GM04503 (cell line): ENCODE data around the gene TADA1.
"Not testable (repeated sequence)": the region's sequence is repeated elsewhere in the genome, so short reads cannot be mapped to it uniquely, and the experiment has no call there.

Source experiments
- DNase-seq: peaks from one replicate; pipeline ENCODE4 v3.0.0-alpha.2; 2012; ENCODE audit warnings: low read depth

TADA1 gene

DNA sequence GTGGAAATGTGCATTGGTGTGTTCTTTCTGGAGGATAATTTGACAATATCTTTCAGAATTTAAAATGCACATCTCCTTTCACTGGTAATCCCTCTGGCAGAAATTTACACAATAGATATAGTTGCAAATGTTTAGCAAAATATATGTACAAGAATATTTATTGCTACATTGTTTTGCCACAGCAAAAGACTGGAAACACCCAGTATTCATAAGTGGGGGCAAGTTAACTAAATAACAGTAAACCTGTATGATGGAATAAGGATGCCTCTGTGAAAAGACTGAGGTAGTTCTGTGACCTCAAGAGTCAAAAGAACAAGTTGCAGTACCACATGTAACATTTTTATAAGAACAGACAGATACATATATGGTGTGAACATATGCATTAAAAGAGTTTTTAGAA is 13.7 kb upstream of the TADA1 start:
- DNase-seq = no peak

DNA sequence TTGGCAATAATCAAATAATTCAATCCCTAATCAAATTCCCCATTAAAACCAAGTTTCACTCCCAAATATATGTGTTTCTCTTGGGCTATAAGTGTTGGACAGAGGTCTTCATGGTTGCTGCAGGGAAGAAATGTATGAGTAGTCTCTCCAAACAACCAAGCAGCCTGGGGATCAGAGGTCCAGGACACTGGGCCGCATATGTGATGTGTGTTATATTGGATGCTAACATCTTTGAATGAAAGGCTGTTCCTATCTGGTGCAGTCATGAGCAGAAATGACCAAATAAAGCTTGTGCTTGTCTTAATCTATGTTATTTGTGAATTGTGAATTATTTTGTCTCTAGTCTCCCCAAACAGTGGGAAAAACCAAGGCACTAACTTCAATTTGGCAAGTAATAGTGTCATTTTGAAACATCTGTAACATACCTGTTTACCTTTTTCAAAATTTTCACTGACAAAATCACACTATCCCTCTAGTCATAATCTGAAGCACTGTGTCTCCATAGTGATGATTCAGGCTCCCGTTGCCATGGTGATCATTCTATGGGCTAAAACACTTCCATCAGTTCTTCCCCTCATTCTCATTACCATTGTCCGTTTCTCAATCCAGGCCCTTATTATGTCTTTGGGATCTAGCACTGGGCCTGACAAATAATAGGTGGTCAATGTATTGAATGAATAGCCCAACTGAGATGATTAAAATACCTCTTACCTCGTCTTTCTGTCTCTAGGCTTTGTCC is 12.5 kb upstream of the TADA1 start:
- DNase-seq = no peak

DNA sequence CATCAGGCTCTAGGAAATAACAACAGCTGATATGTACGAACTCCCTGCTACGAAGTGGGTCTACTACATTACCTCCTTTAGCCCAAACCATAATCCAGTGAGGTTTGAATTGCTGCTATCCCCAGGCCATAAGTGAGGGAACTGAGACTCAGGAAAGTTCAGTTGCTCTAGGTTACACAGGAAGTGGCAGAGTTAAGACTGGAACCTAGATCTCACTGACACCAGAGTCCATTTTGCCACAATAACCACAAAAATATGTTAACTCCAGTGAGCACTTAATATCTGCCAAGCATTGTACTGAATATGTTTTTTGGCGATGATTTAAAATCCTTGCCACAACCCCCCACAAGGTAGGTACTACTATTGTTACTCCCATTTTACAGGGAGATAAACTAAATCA is 8.9 kb upstream of the TADA1 start:
- no peak for DNase-seq

DNA sequence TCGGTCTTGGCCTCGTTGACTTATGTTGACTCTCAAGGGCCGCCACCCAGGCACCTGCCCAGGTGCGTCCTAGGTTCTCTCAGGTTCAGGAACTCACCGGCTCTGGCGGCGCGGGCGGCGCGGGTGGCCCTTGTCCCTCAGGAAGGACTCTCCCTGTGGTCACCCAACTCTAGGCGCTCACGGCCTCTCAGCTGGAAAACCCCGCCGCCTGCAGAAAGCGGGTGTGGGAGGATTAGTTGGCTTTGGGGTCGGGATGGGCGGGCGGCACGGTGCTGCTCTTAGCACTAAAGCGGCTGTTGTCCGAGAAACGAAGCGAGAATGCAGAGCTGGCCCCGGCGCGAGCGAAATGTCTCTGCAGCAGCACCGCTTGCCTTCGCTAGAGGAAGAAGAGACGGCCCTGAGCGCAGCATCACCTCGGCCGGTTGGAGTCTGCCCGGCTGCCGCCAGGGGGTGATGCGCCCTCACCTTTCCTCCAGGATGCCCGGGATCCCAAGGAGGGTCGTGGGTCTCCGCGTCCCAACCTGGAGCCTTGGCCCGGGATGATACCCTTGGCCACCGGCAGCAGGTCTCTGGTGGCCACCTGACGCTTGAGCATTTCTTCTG is 8.1 kb upstream of the TADA1 start:
- no peak for DNase-seq

DNA sequence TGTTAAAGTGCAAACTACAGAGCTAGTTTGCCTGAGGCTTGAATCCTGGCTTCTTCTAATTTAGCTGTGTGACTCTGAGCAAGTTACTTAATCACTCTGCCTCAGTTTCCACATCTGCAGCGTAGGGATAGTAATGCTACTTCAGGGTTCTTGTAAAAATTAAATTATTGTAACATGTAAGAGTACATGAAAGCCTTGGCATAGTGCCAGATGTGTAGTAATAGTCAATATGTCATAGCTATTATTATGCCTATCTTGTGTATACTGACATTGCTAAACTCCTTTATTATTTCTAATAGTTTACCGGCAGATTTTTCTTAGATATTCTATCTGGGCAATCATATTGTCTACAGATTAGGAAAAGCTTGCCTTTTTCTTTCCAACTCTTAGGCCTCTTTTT is 6.8 kb upstream of the TADA1 start:
- no peak for DNase-seq

DNA sequence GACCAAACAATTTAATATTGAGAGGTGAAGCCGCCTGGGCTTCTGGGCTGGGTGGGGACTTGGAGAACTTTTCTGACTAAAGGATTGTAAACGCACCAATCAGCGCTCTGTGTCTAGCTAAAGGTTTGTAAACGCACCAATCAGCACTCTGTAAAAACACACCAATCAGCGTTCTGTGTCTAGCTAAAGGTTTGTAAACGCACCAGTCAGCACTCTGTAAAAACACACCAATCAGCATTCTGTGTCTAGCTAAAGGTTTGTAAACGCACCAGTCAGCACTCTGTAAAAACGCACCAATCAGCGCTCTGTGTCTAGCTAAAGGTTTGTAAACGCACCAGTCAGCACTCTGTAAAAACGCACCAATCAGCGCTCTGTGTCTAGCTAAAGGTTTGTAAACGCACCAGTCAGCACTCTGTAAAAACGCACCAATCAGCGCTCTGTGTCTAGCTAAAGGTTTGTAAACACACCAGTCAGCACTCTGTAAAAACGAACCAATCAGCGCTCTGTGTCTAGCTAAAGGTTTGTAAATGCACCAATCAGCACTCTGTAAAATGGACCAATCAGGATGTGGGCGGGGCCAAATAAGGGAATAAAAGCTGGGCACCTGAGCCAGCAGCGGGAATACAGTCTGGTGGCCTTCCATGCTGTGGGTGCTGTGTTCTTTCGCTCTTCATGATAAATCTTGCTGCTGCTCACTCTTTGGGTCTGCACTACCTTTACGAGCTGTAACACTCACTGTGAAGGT is 2.3 kb upstream of the TADA1 start:
- DNase-seq = not testable (repeated sequence)

DNA sequence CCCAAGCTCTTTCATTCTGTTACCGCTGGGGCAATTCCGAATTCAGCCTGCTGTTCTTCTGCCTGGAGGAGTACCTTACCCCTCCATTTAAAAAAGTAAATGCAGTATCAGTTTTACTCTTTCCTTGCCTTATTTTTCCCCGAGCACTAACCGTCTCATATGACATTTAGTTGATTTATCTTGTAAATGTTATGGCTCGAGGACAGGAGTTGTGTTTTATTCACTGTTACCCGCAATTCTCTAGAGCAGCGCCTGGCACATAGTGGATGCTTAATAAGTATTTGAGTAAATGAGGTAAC is 425 bp upstream of the TADA1 start:
- no peak for DNase-seq

DNA sequence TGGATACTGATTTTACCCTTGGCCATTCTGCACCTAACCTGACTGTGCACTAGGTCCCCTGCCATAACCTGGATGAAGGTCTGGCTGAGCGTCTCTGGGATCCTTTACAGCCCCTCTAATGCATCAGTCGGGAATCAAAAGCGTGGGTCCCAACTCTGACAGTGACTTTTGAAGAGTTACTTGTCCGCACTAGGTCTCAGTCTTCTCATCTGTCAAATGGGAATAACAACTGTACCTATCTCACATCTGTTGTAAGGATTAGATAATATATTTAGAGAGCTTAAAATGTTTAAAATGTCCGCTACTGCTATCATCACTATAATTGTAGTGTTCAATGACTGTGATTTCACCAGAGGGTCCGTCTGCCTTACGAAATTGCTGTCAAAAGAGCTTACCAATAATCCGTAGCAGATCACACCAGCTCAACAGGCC is 746 bp downstream of the TADA1 start:
- DNase-seq = no peak

DNA sequence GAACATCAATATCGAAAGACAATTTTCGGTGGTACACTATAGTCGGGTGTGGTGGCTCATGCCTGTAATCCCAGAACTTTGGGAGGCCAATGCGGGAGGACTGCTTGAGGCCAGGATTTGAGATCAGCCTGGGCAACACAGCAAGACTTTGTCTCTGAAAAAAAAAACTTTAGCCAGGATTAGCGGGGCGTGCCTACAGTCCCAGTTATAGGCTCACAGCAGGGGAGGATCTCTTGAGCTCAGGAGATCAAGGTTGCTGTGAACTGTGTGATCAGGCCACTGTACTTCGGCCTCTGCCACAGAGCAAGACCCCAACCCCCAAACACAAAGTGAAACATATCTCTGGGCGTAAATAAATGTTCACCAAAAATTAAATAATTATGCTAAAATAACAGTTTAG is 1.6 kb downstream of the TADA1 start:
- no peak for DNase-seq

DNA sequence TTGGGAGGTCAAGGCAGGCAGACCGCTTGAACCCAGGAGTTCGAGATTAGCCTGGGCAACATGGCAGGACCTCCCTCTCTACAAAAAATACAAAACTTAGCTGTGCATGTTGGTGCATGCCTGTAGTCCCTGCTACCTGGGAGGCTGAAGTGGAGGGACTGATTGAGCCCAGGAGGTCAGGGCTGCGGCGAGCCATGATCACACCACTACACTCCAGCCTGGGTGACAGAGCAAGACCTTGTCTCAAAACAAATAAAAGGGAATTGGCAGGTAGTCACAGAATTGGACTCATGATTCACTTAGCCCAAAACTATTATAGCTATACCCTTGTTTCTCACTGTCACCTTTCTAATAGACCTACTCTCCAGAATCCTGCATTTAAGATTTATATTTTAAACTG is 5.5 kb downstream of the TADA1 start:
- DNase-seq = no peak

DNA sequence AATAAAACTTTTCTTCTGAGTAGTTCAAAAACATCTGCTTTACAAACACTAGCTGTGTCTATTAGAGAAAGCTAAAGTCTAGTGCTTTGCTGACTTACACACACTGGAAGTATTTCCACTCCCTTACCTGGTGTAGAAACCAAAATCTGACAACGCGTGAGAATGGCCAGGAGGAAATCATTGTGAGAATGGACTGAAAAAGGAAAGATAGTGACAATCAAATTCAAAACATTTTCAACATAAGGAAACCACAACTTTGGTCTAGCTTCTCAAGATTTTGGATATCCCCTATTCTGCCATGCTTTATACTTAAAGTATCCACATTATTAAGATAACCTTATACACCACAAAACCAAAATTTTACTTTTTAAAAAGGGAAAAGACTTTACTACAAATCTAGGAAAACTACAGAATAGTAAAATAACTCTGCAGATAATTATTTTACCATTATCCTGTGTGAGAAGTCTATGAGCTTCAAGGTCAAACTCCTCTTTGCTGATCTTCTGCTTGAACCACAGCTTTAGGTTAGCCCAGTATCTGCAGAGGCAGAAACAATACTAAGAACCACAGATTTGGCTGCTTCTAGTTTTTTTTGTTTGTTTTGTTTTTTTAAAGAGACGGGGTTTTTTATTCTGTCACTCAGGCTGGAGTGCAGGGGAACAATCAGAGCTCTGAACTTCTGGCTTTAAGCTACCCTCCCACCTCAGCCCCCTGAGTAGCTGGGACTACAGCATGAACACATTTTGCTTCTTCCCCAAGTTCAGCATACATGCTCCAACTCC is 6.6 kb downstream of the TADA1 start:
- DNase-seq = no peak

DNA sequence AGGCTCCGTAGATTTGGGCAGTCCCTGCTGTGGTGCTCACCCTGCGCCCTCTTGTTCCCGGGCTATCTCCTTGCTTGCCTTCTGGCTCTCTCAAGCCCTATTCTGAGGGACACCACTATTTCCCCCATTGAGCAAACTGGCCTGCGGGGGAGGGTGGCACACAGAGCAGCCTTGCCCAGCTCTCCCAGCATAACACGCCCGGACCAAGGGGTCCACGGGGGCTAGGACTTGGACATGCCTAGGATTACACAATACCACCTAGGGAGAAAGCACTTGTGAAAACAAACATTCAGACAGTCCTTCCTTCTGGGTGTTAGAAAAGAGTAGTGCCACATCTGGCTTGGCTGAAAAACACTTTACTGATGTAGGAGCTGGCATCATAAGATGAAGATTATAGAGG is 7.4 kb downstream of the TADA1 start:
- no peak for DNase-seq

DNA sequence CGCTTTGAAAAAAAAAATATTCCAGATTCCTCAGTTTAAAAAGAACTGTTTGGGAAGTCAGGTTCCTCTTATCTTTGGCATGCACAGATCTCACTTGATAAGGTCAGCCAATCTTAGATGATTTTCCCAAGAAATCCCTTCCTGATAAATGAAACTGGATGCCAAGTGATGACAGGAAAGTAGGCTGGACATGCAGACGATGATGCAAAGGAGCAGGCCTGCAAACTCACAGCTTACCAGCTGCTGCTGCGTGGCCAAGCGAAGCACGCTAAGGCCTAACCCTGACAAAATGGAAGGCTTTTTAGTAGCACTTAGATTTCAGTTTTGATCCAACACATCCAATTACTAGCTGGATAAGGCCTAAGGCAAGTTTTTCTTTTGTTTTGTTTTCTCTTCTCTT is 10.1 kb downstream of the TADA1 start:
- no peak for DNase-seq

DNA sequence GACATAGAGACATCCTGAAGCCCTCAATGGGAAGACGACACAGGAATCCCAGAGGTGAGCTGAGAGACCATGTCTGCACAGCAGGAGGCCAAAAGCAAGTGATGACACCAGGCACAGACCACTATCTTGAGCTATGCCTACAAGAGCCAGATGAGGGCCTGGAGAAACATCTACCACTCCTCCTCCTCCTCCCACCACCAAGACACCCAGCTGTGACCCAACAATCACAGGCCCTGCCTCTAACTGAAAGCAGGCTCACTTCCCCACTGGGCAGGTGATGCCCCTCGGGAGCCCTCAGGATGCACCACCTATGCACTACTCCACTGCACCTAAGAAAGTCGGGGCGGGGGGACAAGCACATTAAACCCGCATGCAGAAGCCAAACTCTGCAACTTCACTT is 16.5 kb downstream of the TADA1 start:
- DNase-seq = no peak

DNA sequence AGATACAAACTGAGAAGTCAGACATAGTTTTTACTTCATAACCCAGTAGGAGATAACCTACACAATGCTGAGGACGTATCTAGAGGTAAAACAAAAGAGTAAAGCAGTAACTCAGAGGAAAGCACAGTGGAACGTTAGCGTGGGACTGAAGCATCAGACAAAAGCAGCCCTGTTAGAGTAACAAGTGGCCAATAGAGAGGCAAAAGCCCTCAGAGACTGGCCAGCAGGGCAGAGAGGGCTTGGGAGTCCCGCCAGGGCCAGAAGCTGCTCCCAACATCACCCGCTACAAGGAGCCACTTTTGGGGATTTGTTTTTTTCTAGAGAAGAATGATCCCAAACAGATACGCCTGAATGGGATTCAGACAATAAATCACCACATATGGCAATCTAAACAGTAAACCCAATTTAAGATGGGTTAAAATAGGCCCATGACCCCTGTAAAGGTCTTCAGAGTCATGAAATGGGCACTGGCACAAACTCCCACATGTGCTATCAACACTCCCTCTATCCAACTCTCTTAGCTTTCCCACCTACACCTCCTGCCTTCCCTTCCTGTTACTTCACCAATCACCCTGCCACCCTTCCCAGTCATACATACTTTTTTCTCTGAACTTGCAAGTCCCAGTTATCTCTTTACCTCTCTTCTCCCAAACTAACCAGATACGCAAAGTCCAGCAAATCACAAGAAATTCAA is 17.2 kb downstream of the TADA1 start:
- DNase-seq = no peak

DNA sequence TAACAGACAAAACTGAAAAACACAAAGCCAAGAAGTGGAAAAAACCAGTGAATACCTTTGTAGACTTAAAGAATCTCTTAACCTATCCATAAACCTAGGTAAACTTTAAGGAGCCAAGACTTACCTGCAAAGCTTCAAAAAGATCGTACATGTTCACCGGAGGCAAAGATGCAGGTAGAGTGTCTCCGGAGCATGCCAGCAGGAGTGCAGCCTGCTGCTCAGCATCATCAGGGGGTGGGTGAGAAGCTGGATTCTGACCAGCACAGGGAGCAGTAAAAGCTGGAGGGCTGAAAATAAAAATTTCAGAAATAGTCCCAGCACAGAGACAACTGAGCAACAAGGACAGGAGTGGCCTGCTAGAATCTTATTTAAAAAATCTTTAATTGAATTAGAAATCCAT is 18.1 kb downstream of the TADA1 start:
- DNase-seq = no peak

DNA sequence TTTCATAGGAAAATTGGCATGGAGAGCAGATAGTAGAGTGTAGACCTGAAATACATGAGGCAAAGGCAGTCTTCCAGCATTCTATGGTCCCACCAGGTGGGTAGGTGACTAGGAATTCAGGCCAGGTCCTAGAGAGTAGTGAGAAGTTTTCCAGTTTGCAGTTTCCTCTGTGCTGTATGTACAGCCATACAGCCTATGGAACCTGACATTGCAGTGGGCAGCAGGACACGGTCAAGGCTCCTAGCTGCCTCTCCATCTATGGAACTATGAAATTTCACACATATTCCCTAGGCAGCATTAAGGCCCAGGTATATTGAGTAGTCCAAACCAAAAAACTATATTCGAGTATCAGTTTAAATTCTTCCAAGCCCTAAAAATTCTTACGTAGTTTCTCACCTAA is 20.5 kb downstream of the TADA1 start:
- no peak for DNase-seq

DNA sequence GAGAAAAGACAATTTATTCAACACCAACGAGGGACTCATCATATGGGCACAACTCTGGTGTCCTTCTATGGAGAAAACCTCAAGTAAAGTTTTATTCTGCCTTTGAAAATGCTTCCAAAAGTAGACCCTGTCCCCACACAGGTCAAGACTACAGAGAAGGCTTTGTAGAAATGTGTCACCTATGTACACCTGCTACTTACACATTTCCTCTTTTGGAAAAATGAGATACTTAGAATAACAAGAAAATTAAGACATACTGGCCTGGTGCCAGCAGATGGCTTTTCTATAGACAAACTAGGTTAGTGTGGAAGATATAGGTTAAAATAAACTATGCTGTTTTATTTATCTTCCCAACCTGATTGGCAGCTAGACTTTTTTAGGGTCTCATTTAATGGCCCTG is 23.1 kb downstream of the TADA1 start:
- DNase-seq = no peak

DNA sequence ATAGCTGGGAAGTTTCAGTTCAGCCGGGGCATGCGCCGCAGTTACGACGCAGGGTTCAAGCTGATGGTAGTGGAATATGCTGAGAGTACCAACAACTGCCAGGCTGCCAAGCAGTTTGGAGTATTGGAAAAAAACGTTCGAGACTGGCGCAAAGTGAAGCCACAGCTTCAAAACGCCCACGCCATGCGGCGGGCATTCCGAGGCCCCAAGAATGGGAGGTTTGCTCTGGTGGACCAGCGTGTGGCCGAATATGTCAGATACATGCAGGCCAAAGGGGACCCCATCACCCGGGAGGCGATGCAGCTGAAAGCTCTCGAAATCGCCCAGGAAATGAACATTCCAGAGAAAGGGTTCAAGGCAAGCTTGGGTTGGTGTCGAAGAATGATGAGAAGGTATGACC is 26.9 kb downstream of the TADA1 start:
- DNase-seq = no peak

DNA sequence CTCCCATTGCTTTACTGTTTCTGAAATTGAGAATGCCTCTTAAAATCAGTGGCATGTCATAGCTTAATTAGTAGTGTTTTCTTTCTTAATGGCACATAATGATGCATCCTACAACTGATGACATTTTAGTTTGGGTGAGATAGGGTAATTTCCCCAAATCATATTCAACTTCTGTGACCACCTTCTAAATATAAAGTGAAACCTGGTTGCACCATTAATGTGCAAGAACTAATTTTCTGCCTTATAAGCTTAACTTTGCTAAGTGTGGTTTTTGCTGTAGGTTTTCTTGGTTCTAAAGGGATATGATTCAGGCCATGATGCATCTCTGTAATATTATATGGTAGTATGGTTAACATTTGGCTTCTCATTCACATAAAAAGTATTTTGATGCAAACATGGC is 27.9 kb downstream of the TADA1 start:
- no peak for DNase-seq

DNA sequence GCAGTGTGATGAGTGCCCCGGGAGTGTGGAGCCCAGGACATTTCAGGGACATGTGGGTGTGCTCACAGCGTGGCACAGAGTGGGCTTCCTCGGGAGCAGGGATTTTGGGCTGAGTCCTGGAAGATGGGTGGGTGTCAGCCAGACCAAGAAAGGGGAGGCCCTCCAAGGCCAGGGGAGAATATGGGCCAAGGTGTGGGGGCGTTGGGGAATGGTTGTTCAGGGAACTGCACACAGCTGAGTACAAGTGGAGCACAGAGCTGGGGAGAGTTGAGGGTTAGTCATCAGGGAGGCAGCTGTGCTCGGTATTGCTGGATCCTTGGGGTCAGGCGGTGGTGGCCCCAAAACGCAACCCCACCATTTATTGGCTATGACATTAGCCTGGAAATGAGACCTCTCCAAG is 31.3 kb downstream of the TADA1 start:
- DNase-seq = no peak
